ENCODE results near the gene BCAM.

GRCh38 chr19:44817725-44818465 lies 9.0 kb downstream of the BCAM start:
- TF ChIP-seq, protein P1, sequence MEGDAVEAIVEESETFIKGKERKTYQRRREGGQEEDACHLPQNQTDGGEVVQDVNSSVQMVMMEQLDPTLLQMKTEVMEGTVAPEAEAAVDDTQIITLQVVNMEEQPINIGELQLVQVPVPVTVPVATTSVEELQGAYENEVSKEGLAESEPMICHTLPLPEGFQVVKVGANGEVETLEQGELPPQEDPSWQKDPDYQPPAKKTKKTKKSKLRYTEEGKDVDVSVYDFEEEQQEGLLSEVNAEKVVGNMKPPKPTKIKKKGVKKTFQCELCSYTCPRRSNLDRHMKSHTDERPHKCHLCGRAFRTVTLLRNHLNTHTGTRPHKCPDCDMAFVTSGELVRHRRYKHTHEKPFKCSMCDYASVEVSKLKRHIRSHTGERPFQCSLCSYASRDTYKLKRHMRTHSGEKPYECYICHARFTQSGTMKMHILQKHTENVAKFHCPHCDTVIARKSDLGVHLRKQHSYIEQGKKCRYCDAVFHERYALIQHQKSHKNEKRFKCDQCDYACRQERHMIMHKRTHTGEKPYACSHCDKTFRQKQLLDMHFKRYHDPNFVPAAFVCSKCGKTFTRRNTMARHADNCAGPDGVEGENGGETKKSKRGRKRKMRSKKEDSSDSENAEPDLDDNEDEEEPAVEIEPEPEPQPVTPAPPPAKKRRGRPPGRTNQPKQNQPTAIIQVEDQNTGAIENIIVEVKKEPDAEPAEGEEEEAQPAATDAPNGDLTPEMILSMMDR (IDR thresholded peaks at IDR 0.05): no peak
- no peak for TF ChIP-seq EP300 (IDR thresholded peaks at IDR 0.05)
- TF ChIP-seq POLR2A (IDR thresholded peaks at IDR 0.05): no peak

Measured in sigmoid colon (tissue), 4 donors.